GM12872 (cell line): ENCODE results near the gene ASPG.

Source experiments
- CTCF ChIP-seq: IDR thresholded peaks from 3 replicates; pipeline ENCODE4 v1.5.1; 2011; ENCODE audit warnings: low read depth, mild to moderate bottlenecking, low read length, moderate library complexity; ENCODE audit not compliant: insufficient read depth

ASPG gene

GRCh38 chr14:104105822-104106470 is 20.4 kb downstream of the ASPG start:
- no peak for TF ChIP-seq CTCF

GRCh38 chr14:104106471-104106991 is 21.0 kb downstream of the ASPG start:
- TF ChIP-seq CTCF, result no peak

GRCh38 chr14:104107101-104107581 is 21.6 kb downstream of the ASPG start:
- no peak for TF ChIP-seq CTCF

GRCh38 chr14:104107611-104108569 is 22.4 kb downstream of the ASPG start:
- TF ChIP-seq CTCF, result no peak

GRCh38 chr14:104108570-104109541 is 23.4 kb downstream of the ASPG start:
- no peak for TF ChIP-seq CTCF

GRCh38 chr14:104109731-104110361 is 24.3 kb downstream of the ASPG start:
- no peak for TF ChIP-seq CTCF
